ENCODE measurements around the gene PTPRK.

The PTPRK gene

DNA sequence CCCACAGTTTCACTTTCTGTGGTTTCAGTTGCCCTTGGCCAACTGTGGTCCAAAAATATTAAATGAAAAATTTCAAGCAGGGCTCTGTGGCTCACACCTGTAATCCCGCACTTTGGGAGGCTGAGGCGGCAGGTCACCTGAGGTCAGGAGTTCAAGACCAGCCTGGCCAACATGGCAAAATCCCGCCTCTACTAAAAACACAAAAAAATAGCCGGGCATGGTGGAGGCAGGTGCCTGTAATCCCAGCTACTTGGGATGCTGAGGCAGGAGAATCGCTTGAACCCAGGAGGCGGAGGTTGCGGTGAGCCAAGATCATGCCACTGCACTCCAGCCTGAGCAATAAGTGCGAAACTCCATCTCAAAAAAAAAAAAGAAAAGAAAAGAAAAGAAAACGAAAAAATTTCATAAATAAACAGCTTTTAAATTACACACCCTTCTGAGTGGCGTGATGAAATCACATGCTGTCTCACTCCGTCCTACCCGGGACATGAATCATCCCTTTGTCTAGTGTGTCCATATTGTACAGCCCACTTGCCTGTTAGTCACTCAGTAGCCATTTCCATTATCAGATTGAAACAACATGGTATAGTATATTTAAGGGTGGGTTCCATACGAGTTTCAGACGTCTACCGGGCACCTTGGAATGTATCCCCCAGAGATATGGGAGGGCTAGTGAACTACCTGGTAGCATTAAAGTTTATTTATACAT lies 11.7 kb downstream of the PTPRK start:
- Histone ChIP-seq H3K4me2 (ENCODE audit: low read length) (no peak overlapping the region), H2BK15ac (replicated peaks; ENCODE audit: low read depth) (no peak overlapping the region), H3K79me1 (ENCODE audit: low read length) (peaks cover 13% of the 10 kb centered on the region), H3K4me1 (ENCODE audit: control insufficient read depth, low read depth, low read length) (no peaks in the 10 kb centered on the region), H3K9ac (ENCODE audit: low read length) (no peak overlapping the region), H3K18ac (ENCODE audit: low read length) (no peak overlapping the region), H3K23ac (ENCODE audit: low read length) (no peak overlapping the region), H4K5ac (ENCODE audit: low read length) (no peak overlapping the region), H2AK5ac (ENCODE audit: low read length) (no peak overlapping the region), H3K56ac (ENCODE audit: low read length) (no peak overlapping the region), H3K4me3 (ENCODE audit: low read length) (no peak overlapping the region), H3K79me2 (ENCODE audit: control insufficient read depth, insufficient read depth, low read length) (peaks cover 26% of the 10 kb centered on the region), H3K4ac (ENCODE audit: low read depth, low read length) (no peak overlapping the region), H3K36me3 (ENCODE audit: control insufficient read depth, insufficient read depth, low read length) (no peaks in the 10 kb centered on the region), H2BK5ac (ENCODE audit: low read length) (no peak overlapping the region), H3K27me3 (ENCODE audit: insufficient read depth, low read length, poor library complexity) (no peaks in the 10 kb centered on the region), H3K27ac (ENCODE audit: low read depth, low read length) (no peak overlapping the region), H4K8ac (ENCODE audit: low read depth, low read length) (no peak overlapping the region), H2BK120ac (ENCODE audit: low read depth, low read length) (no peak overlapping the region)
- no CpG with 5 or more reads among the region's 15 CpGs for WGBS (ENCODE audit: extremely low coverage, insufficient coverage, low lambda C conversion rate)
- DNase-seq = no peak

- WGBS (ENCODE audit: extremely low coverage, insufficient coverage, low lambda C conversion rate) = no CpG with 5 or more reads among the region's 5 CpGs
- Histone ChIP-seq H3K23ac (ENCODE audit: low read length) (no peak overlapping the region), H2BK5ac (ENCODE audit: low read length) (no peak overlapping the region), H3K4me2 (ENCODE audit: low read length) (no peak overlapping the region), H3K79me2 (ENCODE audit: control insufficient read depth, insufficient read depth, low read length) (peaks cover 28% of the 10 kb centered on the region), H4K5ac (ENCODE audit: low read length) (no peak overlapping the region), H3K27me3 (ENCODE audit: insufficient read depth, low read length, poor library complexity) (no peaks in the 10 kb centered on the region), H3K9ac (ENCODE audit: low read length) (no peak overlapping the region), H3K4ac (ENCODE audit: low read depth, low read length) (no peak overlapping the region), H3K4me3 (ENCODE audit: low read length) (no peak overlapping the region), H3K56ac (ENCODE audit: low read length) (no peak overlapping the region), H3K36me3 (ENCODE audit: control insufficient read depth, insufficient read depth, low read length) (no peaks in the 10 kb centered on the region), H2BK120ac (ENCODE audit: low read depth, low read length) (no peak overlapping the region), H2BK15ac (replicated peaks; ENCODE audit: low read depth) (no peak overlapping the region), H2AK5ac (ENCODE audit: low read length) (no peak overlapping the region), H3K4me1 (ENCODE audit: control insufficient read depth, low read depth, low read length) (no peaks in the 10 kb centered on the region), H3K27ac (ENCODE audit: low read depth, low read length) (no peak overlapping the region), H4K8ac (ENCODE audit: low read depth, low read length) (no peak overlapping the region), H3K18ac (ENCODE audit: low read length) (no peak overlapping the region), H3K79me1 (ENCODE audit: low read length) (peaks cover 14% of the 10 kb centered on the region)
- DNase-seq = no peak
Measured at GRCh38 chr6:128507337-128508310, 12.8 kb downstream of the PTPRK start.

DNA sequence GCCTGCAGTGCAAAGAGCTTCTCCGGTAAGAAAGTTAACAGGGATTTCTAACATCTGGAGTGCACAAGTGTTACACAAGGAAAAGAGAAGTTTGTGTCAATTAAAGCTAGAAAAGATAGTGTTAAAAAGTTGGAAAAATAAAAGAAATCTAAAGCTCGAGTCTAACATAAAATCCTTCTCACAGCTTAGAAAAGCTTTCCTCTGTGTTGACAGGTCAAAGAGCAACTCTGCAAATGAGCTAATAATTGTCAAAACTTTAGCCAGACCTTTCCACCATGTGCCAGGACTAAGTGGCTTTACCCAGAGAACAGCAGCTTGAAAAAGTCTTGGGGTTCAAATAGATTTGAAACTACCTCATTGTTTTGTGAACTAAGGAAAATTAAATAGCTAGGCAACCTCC lies 14.8 kb downstream of the PTPRK start:
- H4K8ac ChIP-seq (ENCODE audit: low read depth, low read length) = no peak overlapping the region
- no peak overlapping the region for H2BK5ac ChIP-seq (ENCODE audit: low read length)
- H3K27me3 ChIP-seq (ENCODE audit: insufficient read depth, low read length, poor library complexity) = no peaks in the 10 kb centered on the region
- no peak overlapping the region for H3K9ac ChIP-seq (ENCODE audit: low read length)
- H3K27ac ChIP-seq (ENCODE audit: low read depth, low read length) = no peak overlapping the region
- H2BK120ac ChIP-seq (ENCODE audit: low read depth, low read length) = no peak overlapping the region
- H3K36me3 ChIP-seq (ENCODE audit: control insufficient read depth, insufficient read depth, low read length) = no peaks in the 10 kb centered on the region
- peaks cover 26% of the 10 kb centered on the region for H3K79me2 ChIP-seq (ENCODE audit: control insufficient read depth, insufficient read depth, low read length)
- no peak overlapping the region for H3K4me3 ChIP-seq (ENCODE audit: low read length)
- no peak overlapping the region for H3K4ac ChIP-seq (ENCODE audit: low read depth, low read length)
- DNase-seq = no peak
- H3K23ac ChIP-seq (ENCODE audit: low read length) = no peak overlapping the region
- H3K79me1 ChIP-seq (ENCODE audit: low read length) = peaks cover 14% of the 10 kb centered on the region
- H2AK5ac ChIP-seq (ENCODE audit: low read length) = no peak overlapping the region
- no peaks in the 10 kb centered on the region for H3K4me1 ChIP-seq (ENCODE audit: control insufficient read depth, low read depth, low read length)
- no peak overlapping the region for H4K5ac ChIP-seq (ENCODE audit: low read length)
- no peak overlapping the region for H3K4me2 ChIP-seq (ENCODE audit: low read length)
- H2BK15ac ChIP-seq (replicated peaks; ENCODE audit: low read depth) = no peak overlapping the region
- H3K18ac ChIP-seq (ENCODE audit: low read length) = no peak overlapping the region
- WGBS (ENCODE audit: extremely low coverage, insufficient coverage, low lambda C conversion rate) = no CpG with 5 or more reads among the region's 2 CpGs
- no peak overlapping the region for H3K56ac ChIP-seq (ENCODE audit: low read length)

- no peaks in the 10 kb centered on the region for H3K4me1 ChIP-seq (ENCODE audit: control insufficient read depth, low read depth, low read length)
- peaks cover 20% of the 10 kb centered on the region for H3K79me2 ChIP-seq (ENCODE audit: control insufficient read depth, insufficient read depth, low read length)
- H3K4ac ChIP-seq (ENCODE audit: low read depth, low read length) = no peak overlapping the region
- no peak overlapping the region for H4K8ac ChIP-seq (ENCODE audit: low read depth, low read length)
- H2BK120ac ChIP-seq (ENCODE audit: low read depth, low read length) = no peak overlapping the region
- H2BK15ac ChIP-seq (replicated peaks; ENCODE audit: low read depth) = no peak overlapping the region
- no peak overlapping the region for H4K5ac ChIP-seq (ENCODE audit: low read length)
- no peak overlapping the region for H3K27ac ChIP-seq (ENCODE audit: low read depth, low read length)
- no peak overlapping the region for H2AK5ac ChIP-seq (ENCODE audit: low read length)
- H3K4me2 ChIP-seq (ENCODE audit: low read length) = no peak overlapping the region
- no peak overlapping the region for H3K56ac ChIP-seq (ENCODE audit: low read length)
- no peak overlapping the region for H3K23ac ChIP-seq (ENCODE audit: low read length)
- no peaks in the 10 kb centered on the region for H3K27me3 ChIP-seq (ENCODE audit: insufficient read depth, low read length, poor library complexity)
- no peak overlapping the region for H3K18ac ChIP-seq (ENCODE audit: low read length)
- WGBS (ENCODE audit: extremely low coverage, insufficient coverage, low lambda C conversion rate) = no CpG with 5 or more reads among the region's 3 CpGs
- no peak for DNase-seq
- H3K79me1 ChIP-seq (ENCODE audit: low read length) = peaks cover 9% of the 10 kb centered on the region
- H3K9ac ChIP-seq (ENCODE audit: low read length) = no peak overlapping the region
- no peak overlapping the region for H3K4me3 ChIP-seq (ENCODE audit: low read length)
- H3K36me3 ChIP-seq (ENCODE audit: control insufficient read depth, insufficient read depth, low read length) = no peaks in the 10 kb centered on the region
- no peak overlapping the region for H2BK5ac ChIP-seq (ENCODE audit: low read length)
Measured at GRCh38 chr6:128504003-128504654, 16.3 kb downstream of the PTPRK start.

DNA sequence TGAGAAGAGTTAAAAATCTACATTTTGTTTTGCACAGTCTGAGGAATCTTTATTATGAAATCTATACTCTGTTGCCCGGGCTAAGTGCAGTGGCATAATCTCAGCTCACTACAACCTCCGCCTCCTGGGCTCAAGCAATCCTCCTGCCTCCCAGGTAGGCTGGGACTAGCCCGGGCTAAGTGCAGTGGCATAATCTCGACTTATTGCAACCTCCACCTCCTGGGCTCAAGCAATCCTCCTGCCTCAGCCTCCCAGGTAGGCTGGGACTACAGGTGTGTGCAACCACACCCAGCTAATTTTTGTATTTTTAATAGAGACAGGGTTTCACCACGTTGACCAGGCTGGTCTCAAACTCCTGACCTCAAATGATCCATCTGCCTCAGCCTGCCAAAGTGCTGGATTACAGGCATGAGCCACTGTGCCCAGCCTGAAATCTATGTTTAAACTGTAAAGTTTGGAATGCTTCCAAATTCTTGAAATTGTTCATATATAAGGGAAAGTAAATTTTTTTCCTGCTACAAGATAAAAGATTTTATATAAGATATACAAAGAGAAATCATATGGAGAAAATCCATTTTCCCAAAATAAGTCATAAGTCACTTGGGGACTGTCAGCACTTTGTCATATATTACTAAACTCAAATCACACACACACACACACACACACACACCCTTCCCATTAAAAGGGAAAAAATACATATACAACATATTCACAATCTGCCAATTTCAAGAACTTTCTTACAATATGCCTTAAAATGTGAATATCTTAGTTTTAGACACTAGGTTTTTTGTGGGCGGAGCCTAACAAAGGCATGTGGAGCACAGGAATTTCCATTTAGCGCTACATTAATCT lies 19.4 kb downstream of the PTPRK start:
- no peak overlapping the region for H2BK15ac ChIP-seq (replicated peaks; ENCODE audit: low read depth)
- H3K56ac ChIP-seq (ENCODE audit: low read length) = no peak overlapping the region
- no peak overlapping the region for H3K9ac ChIP-seq (ENCODE audit: low read length)
- H3K79me2 ChIP-seq (ENCODE audit: control insufficient read depth, insufficient read depth, low read length) = peaks cover 11% of the 10 kb centered on the region
- peaks cover 3% of the 10 kb centered on the region for H3K79me1 ChIP-seq (ENCODE audit: low read length)
- no peak overlapping the region for H2BK120ac ChIP-seq (ENCODE audit: low read depth, low read length)
- WGBS (ENCODE audit: extremely low coverage, insufficient coverage, low lambda C conversion rate) = no CpG with 5 or more reads among the region's 7 CpGs
- no peak overlapping the region for H3K23ac ChIP-seq (ENCODE audit: low read length)
- no peak overlapping the region for H3K4me3 ChIP-seq (ENCODE audit: low read length)
- no peak overlapping the region for H3K18ac ChIP-seq (ENCODE audit: low read length)
- no peak overlapping the region for H3K4me2 ChIP-seq (ENCODE audit: low read length)
- H3K27me3 ChIP-seq (ENCODE audit: insufficient read depth, low read length, poor library complexity) = no peaks in the 10 kb centered on the region
- no peak overlapping the region for H2AK5ac ChIP-seq (ENCODE audit: low read length)
- H3K36me3 ChIP-seq (ENCODE audit: control insufficient read depth, insufficient read depth, low read length) = no peaks in the 10 kb centered on the region
- DNase-seq = no peak
- H3K4me1 ChIP-seq (ENCODE audit: control insufficient read depth, low read depth, low read length) = peaks cover 4% of the 10 kb centered on the region
- no peak overlapping the region for H4K5ac ChIP-seq (ENCODE audit: low read length)
- no peak overlapping the region for H3K27ac ChIP-seq (ENCODE audit: low read depth, low read length)
- H3K4ac ChIP-seq (ENCODE audit: low read depth, low read length) = no peak overlapping the region
- no peak overlapping the region for H4K8ac ChIP-seq (ENCODE audit: low read depth, low read length)
- H2BK5ac ChIP-seq (ENCODE audit: low read length) = no peak overlapping the region

All from mesendoderm (in vitro differentiated cells).